C4-2B (cell line): ENCODE measurements around the gene PDSS2.
"Not testable (repeated sequence)": the region's sequence is repeated elsewhere in the genome, so short reads cannot be mapped to it uniquely, and the experiment has no call there.

Experiments
- H3K27ac ChIP-seq: fragments of 450-650 bp; 2 replicates; pipeline ENCODE4 v1.5.1; 2017
- ZFX ChIP-seq: fragments of 450-650 bp; IDR thresholded peaks from 2 replicates; pipeline ENCODE4 v1.6.1; 2017
- TF ChIP-seq, protein P1 (sequence below): fragments of 450-650 bp; conservative IDR thresholded peaks from 2 replicates; pipeline ENCODE4 v1.5.1; 2017; ENCODE audit warnings: mild to moderate bottlenecking

The PDSS2 gene

GRCh38 chr6:107154131-107154800 lies 305.1 kb downstream of the PDSS2 start:
- no peak overlapping the region for H3K27ac ChIP-seq
- TF ChIP-seq ZFX = no peak
- TF ChIP-seq, protein P1, sequence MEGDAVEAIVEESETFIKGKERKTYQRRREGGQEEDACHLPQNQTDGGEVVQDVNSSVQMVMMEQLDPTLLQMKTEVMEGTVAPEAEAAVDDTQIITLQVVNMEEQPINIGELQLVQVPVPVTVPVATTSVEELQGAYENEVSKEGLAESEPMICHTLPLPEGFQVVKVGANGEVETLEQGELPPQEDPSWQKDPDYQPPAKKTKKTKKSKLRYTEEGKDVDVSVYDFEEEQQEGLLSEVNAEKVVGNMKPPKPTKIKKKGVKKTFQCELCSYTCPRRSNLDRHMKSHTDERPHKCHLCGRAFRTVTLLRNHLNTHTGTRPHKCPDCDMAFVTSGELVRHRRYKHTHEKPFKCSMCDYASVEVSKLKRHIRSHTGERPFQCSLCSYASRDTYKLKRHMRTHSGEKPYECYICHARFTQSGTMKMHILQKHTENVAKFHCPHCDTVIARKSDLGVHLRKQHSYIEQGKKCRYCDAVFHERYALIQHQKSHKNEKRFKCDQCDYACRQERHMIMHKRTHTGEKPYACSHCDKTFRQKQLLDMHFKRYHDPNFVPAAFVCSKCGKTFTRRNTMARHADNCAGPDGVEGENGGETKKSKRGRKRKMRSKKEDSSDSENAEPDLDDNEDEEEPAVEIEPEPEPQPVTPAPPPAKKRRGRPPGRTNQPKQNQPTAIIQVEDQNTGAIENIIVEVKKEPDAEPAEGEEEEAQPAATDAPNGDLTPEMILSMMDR = no peak

DNA sequence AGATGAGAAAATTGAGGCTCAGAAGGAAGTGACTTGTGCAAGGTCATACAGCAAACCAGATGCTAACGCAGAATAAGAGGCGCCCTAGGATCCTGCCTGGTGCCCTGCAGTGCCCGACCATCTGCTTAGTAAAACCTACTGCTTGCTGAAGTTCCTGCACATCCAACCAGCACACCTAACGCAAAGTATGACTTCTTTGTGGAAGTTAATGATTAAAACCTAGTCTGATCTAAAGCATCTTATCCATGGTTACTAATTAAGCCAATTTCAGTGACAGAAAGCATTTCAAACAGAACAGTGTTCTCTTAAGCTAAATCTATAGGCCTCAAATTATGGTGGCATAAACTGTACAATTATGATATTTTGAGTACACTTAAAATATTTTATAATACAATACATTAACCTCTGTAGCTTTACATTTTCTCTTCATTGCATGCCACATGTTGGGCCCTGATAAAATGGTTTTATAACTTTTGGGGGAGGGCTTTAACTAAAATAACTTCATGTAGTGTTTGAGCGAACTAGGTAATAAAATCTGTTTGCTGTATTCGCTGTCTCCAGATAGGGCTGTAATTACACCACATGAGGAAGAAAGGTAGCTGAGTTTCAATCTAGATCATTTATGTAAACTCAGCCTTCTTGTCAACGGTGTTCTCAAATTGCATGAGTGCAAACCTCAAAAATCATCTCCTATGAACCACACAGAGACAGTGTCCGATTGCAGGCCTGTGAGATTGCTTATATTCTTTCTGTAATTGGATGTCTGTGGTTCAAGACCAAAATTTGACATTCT lies 306.5 kb downstream of the PDSS2 start:
- no peak for TF ChIP-seq ZFX
- TF ChIP-seq, protein P1 = no peak
- no peak overlapping the region for H3K27ac ChIP-seq

GRCh38 chr6:107144666-107145065 lies 314.7 kb downstream of the PDSS2 start:
- H3K27ac ChIP-seq = peak overlapping the region; percentile 99
- TF ChIP-seq, protein P1 = no peak
- no peak for TF ChIP-seq ZFX

DNA sequence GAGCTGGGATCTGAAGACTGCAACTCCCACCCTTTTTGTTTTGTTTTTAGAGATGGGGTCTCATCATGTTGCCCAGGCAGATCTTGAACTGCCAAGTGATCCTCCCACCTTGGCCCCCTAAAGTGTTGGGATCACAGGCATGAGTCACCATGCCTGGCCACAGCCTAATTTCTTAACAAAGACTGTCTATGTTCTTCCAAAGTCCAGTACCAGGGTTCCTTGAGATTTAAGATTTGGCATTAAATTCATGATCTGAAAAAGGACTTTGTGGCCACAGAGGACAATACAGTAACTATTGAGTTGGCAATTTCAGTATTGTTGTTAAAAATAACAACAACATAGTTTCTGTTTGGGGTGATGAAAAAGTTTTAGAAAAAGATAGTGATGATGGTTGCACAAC lies 315.4 kb downstream of the PDSS2 start:
- TF ChIP-seq, protein P1 = no peak
- no peak for TF ChIP-seq ZFX

DNA sequence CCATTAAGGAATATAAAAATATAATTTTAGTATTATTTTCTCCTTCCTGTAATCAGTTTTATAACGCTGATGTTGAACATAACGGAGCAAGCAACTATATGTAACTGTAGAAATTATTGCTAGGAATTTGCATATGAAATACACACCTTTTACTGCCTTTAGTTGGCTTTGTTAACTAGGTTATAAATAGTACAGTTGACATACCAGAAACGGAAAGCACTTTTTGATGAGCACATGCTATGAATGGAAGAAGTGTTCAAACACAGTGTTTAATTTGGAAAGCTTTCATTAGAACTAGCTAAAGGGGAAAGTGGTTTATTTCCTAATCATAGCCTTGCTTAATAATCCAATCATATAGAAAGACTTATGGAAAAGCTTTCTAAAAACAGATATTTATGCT lies 318.8 kb downstream of the PDSS2 start:
- no peak overlapping the region; the same call in 1 of the 2 replicates for H3K27ac ChIP-seq
- TF ChIP-seq ZFX = no peak
- TF ChIP-seq, protein P1 = no peak

More for the DNA sequence above, 315.4 kb downstream of the PDSS2 start:
- H3K27ac ChIP-seq = peak overlapping the region; percentile 87

DNA sequence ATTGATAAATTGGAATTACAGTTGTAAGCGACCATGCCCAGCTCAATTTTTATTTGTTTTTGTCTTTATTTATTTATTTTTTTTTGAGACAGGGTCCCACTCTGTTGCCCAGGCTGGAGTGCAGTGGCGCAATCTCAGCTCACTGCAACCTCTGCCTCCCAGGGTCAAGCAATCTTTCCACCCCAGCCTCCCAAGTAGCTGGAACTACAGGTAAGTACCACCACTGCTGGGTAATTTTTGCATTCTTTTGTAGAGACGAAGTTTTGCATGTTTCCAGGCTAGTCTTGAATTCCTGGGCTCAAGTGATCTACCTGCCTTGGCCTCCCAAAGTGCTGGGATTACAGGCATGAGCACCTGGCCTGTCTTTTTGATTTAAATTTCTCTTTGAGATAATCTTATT lies 323.0 kb downstream of the PDSS2 start:
- not testable (repeated sequence) for H3K27ac ChIP-seq

GRCh38 chr6:107135048-107135680 lies 324.2 kb downstream of the PDSS2 start:
- H3K27ac ChIP-seq = not testable (repeated sequence)

DNA sequence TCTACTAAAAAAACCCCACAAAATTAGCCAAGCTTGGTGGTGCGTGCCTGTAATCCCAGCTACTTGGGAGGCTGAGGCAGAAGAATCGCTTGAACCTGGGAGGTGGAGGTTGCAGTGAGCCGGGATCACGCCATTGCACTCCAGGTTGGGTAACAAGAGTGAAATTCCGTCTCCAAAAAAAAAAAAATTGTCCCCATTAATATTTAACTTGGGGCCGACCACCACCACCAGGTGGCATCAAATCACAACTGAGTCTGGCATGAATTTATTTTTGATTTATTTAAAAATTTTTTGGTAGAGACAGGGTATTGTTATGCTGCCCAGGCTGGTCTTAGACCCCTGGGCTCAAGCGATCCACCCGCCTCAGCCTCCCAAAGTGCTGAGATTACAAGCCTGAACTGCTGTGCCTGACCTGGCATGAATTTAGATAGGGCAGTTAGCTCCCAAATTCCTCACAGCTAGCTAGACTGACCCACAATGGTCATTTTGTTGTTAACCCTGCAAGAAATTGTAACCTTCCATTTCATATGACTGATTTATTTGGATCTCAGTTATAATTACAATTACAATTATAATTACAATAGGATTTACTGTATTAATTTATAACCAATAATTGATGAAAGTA lies 326.9 kb downstream of the PDSS2 start:
- no peak for TF ChIP-seq ZFX
- TF ChIP-seq, protein P1 = peak; percentile 71
- H3K27ac ChIP-seq = no peak overlapping the region
